AG04449 (cell line): ENCODE results near the gene SLC7A14.

Experiments
- CTCF ChIA-PET: fragments of 350-600 bp; formaldehyde crosslinking; extraction: SDS; loops from one replicate; lab custom pipeline; 2021; ENCODE audit warnings: antibody characterized with exemption; lab: Yijun Ruan, JAX
- POLR2A ChIA-PET: fragments of 400-600, 350-600 bp; formaldehyde crosslinking; extraction: SDS; loops from one replicate; lab custom pipeline; 2020; ENCODE audit warnings: antibody characterized with exemption, inconsistent platforms; lab: Yijun Ruan, JAX
- DNase-seq: peaks from one replicate; pipeline ENCODE4 v3.0.0-alpha.2; 2010; ENCODE audit warnings: low read depth, low spot score
- H3K4me3 ChIP-seq: 2 replicates; pipeline ENCODE4 v1.5.1; 2011; ENCODE audit warnings: low read depth, mild to moderate bottlenecking, control low read depth, low read length
- CTCF ChIP-seq: IDR thresholded peaks from one replicate; pipeline ENCODE4 v1.5.1; 2011; ENCODE audit warnings: mild to moderate bottlenecking, moderate library complexity, low read length, control low read depth, inconsistent platforms; ENCODE audit not compliant: insufficient read depth; ENCODE audit errors: missing control alignments

SLC7A14 gene

GRCh38 chr3:170488802-170489201, 97.1 kb downstream of the SLC7A14 start:
- CTCF ChIA-PET, result interaction anchor here (1.5 kb wide), 1 partner anchor 323 kb away, joined by 4 read pairs; no protein-coding TSS in a partner anchor

GRCh38 chr3:170487031-170487430, 98.8 kb downstream of the SLC7A14 start:
- no peak for DNase-seq
- ChIA-PET POLR2A (no interaction called here), CTCF (interaction anchor here (0.8 to 1.3 kb wide), 3 partner anchors 10 to 324 kb away, joined by 3 to 4 read pairs (median 3); no protein-coding TSS in a partner anchor)
- H3K4me3 ChIP-seq, result no peak overlapping the region
- TF ChIP-seq CTCF, result no peak

More at GRCh38 chr3:170488802-170489201, 97.1 kb downstream of the SLC7A14 start:
- POLR2A ChIA-PET, result no interaction called here
- DNase-seq, result no peak
- no peak overlapping the region for H3K4me3 ChIP-seq
- no peak for TF ChIP-seq CTCF

- ChIA-PET POLR2A (no interaction called here), CTCF (interaction anchor here (0.8 to 1.8 kb wide), 5 partner anchors 11 to 325 kb away, joined by 3 to 6 read pairs (median 4); no protein-coding TSS in a partner anchor)
- no peak for TF ChIP-seq CTCF
- DNase-seq, result no peak
- no peak overlapping the region for H3K4me3 ChIP-seq
Observed at GRCh38 chr3:170486398-170486797, 99.5 kb downstream of the SLC7A14 start.

- no peak for TF ChIP-seq CTCF
- H3K4me3 ChIP-seq, result no peak overlapping the region
- POLR2A ChIA-PET, result no interaction called here
- DNase-seq, result no peak
- CTCF ChIA-PET, result interaction anchor here (0.9 to 2.0 kb wide), 6 partner anchors 10 to 326 kb away, joined by 3 to 6 read pairs (median 6); no protein-coding TSS in a partner anchor
Observed at GRCh38 chr3:170485696-170486095, 100.2 kb downstream of the SLC7A14 start.

- H3K4me3 ChIP-seq, result no peak overlapping the region
- ChIA-PET POLR2A (no interaction called here), CTCF (interaction anchor here (1.3 to 2.0 kb wide), 4 partner anchors 10 to 325 kb away, joined by 5 to 6 read pairs (median 6); no protein-coding TSS in a partner anchor)
- no peak for DNase-seq
- no peak for TF ChIP-seq CTCF
Observed at GRCh38 chr3:170485294-170485693, 100.6 kb downstream of the SLC7A14 start.

GRCh38 chr3:170484869-170485268, 101.0 kb downstream of the SLC7A14 start:
- CTCF ChIA-PET, result interaction anchor here (1.3 to 2.0 kb wide), 4 partner anchors 9 to 325 kb away, joined by 5 to 6 read pairs (median 6); no protein-coding TSS in a partner anchor
- no peak for TF ChIP-seq CTCF
- POLR2A ChIA-PET, result no interaction called here
- DNase-seq, result no peak
- H3K4me3 ChIP-seq, result no peak overlapping the region
